GM12891 (cell line): ENCODE data around the gene NCOR1.

ENCODE experiments used
- POLR2A ChIP-seq: IDR thresholded peaks from 2 replicates; pipeline ENCODE4 v1.6.1; 2011; ENCODE audit warnings: low read depth, low read length, control low read depth
- POLR2AphosphoS5 ChIP-seq: IDR thresholded peaks from 2 replicates; pipeline ENCODE4 v1.6.1; 2011; ENCODE audit warnings: low read depth, low read length, control low read depth

DNA sequence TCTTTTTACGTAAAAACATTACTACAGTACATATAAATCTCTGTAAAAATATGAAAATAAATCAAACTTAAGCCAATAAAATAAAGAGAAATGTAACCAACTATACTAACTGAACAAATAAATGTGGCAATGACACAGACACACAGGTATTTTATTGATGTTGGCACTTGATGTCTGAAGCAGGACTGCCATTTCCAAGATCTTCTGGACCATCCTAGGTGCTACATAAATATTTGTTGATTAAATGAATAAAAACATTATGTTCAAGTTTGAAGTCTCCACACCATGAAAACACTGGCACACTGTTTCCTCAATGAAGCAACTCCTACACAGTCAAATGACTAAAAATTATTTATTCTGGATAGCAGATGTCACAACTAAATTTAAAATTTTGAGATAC, 106.9 kb downstream of the NCOR1 start:
- TF ChIP-seq POLR2A = no peak
- TF ChIP-seq POLR2AphosphoS5 = no peak
